Stimulated activated CD4-positive, alpha-beta T cell treated with anti-CD3 and anti-CD28 coated beads, Interleukin-4, amount 100 ng/mL, for 1 hour (primary cell): ENCODE data around the gene ALPI.
"Not testable (repeated sequence)": the region's sequence is repeated elsewhere in the genome, so short reads cannot be mapped to it uniquely, and the experiment has no call there.

Source experiments
- DNase-seq: peaks from one replicate; pipeline ENCODE4 v3.0.0-alpha.2; 2020

ALPI gene

DNA sequence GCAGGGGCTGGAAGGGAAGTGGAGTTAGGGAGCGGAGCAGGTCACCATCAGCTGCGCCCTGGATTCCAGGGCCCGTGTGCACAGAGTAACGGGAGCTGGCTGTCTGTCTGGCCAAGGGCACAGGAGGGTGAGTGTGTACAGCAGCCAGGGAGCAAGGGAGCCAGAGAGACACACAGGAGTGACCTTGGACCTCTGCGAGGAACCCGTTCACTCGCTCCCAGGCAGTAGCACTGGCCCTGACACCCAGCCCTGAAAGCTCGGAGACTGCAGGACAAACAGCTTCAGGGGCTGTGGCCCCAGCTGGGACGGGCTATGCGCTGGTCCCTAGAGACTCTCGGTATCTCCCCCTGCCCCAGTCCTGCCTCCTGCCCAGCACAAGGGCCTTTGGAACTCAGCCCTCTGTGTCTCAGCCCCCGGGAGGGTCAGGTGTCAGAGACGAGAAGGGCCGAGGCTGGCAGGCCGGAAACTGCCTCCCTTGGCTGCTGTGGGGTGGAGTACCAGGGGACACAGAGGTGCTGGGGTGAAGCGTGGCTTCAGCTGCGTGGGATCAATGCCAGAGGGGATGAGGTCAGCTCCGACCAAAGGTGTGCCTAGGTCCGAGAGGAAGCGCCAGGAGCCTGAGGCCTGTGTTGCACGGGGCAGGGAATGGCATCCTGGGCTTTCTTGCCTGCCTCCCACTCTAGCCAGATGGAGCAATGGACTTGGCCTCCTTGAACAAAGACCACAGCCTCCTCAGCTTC, 12.1 kb upstream of the ALPI start:
- not testable (repeated sequence) for DNase-seq

DNA sequence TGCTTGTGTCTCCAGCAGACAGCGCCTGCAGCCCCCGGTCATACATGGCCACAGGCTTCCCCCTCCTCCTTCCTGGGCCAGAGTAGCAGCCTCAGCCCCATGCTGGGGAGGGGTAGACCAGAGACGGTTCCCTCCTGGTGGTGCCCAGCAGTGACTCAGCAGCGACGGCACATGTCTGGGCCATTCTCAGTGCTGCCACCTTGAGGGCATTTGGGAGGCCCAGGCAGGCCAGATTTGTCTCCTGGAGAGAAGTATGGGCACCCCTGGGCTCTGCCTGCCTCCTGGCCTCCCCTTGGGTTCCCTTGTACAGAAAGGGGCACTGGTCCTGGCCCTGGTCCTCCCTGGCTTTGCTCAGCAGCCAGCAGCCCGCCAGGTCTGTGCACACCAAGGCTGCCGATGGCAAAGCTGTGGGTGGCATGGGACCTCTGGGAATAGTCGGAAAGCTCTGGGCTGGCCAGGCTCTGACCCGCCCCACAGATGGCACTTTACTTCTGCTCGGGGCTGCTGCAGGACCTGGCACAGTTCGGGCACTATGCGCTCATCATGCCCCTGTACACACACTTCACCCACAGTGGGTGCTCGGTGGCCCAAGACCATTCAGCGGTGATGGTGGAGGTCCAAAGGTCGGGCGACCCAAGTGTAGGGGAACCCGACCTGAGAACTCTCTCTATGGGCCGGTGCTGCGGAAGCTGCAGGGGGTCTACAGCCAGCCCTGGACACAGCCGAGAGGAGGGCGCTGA, 11.4 kb upstream of the ALPI start:
- peak; percentile 70 for DNase-seq

DNA sequence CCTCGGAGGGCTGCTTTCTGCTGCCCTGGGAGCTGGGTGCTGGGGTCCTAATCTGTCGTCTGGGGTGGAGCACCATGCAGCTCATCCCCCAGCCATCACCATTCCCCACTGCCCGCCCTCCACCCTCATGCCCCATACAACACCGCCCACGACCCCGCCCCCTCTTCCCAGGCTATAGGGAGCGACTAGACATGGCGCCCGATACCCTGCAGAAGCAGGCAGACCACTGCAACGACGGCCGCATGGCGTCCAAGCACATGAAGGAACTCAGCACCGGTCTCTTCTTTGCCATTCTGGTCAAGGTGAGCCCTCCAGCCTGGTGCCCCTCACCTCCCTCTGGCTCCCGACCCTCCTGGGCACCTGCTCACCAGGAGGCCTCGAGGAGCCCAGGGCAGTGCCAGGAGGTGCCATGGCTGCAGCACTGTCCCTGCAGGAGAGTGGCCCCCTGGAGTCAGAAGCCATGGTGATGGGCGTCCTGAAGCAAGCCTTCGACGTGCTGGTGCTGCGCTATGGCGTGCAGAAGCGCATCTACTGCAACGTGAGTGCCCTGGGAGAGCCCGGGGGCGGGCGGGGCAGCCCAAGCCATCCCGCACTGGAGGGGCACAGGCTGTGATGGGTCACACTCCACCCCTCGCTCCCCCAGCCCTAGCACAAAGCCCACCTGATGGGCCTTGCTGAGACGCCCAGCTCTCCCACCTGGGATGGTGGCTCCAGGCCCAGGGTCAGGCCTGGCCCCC, 10.6 kb upstream of the ALPI start:
- DNase-seq = not testable (repeated sequence)

DNA sequence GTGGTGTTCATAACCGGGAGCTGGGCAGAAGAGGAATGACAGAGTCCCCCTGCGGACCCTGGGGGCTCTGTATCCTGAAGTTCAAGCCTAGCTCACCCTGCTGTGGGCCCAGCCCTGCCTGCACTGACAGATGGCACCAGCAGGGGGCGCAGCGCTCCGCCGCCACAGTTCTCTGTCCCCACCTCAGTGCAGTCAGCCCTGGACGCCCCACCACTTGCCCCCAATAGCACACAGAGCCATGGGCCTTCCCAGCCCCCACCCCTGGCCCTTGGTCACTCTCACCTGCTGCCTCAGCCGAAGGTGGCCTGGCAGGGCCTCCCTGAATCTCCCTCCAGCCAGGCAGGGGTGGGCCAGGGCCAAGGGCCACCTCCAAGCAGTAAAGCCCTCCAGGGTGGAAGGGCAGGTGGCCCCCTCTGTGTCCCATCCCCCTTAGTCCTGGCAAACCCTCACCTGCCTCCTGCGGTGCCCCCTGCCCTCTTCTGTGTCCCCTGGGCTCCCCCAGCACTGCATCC, 9.6 kb upstream of the ALPI start:
- DNase-seq = not testable (repeated sequence)

DNA sequence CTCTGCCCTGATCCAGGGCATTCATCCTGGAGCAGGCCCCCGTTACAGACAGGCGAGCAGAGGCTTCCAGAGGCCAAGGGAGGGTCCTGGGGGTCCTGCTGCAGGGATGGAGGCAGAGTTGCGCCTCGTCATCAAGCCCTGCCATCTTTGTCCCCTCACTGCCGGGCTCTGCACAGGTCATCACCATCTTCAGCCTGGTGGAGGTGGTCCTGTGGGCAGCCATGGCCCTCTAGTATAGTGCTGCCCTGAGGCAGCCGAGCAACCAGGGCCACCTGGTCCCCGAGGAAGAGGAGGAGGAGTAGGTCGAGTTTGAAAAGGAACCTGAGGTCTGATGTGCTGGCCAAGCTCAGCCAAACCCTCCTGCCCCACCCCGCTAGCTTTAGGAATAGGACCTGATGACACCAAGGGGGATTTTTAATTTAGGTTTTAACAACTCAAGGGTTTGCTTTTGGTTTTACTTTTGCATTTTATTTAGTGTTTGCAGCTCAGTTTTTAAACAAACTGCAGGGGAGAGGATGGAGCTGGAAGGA, 8.8 kb upstream of the ALPI start:
- DNase-seq = no peak

DNA sequence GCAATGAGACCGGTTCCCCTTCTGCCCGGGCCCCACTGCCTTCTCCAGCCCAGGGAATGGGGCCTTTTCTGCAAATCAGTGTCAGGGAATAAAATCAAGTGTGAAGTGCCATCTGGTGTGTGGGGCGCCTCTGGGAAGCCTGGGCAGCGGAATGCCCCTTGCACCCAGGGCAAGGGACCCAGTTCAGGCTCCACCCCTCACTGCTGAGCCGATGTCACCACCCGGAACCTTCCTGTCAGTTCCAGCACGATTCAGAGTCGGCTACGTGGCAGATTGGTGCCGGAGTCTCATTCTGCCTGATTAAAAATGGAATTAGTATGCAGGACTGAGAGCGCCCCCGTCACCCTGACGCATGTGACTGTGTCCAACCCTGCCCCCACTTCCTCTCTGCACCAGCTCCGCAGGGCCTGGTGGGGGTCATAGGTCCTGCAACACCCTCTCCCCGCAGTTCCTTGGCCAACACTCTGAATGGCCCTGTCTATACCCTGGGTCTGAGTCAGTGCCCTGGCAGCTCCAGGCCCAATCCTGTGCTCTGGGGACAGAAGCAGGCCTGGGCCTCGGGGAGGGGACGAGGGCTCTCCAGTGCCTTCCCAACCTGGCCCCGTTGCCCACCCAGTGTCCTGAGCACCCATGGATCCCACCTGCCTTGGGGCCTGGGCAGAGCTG, 8.2 kb upstream of the ALPI start:
- DNase-seq = no peak

DNA sequence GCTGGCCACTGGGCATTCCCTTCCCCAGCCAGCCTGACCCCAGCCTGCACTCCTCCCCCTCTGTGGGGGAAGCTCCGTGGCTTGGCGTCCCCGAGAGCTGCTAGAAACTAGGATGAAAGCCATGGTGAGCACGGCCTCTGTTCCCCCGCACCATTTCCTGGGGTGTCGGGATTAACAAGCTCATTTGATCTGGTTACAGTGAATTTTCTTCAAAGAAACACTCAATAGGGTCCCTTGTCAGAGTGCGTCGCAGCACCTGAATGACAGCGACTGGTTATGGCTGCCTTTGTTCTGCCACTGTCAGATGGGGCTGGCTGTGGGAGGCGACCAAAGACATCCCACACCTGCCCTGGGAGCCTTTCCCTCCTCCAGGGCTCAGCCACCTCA, 7.7 kb upstream of the ALPI start:
- DNase-seq = no peak

DNA sequence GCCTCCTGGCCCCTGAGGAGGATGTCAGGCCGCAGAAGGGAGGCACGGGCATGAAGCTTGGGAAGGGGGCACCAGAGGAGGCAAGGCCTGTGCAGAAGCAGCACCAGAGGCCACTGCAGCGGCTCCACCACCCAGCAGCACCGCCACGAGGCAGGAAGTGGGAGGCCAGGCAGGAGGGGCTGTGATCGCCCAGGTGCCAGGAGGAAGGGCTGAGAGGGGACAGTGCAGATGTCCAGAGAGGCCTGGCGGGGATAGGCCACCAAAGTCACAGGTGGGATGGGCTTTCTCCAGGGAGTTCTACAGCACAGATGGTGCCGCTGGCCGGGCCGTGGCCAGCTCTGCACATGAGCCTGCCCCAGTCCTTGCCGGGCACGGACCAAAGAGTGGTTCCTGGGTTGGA, 6.0 kb upstream of the ALPI start:
- DNase-seq = no peak

DNA sequence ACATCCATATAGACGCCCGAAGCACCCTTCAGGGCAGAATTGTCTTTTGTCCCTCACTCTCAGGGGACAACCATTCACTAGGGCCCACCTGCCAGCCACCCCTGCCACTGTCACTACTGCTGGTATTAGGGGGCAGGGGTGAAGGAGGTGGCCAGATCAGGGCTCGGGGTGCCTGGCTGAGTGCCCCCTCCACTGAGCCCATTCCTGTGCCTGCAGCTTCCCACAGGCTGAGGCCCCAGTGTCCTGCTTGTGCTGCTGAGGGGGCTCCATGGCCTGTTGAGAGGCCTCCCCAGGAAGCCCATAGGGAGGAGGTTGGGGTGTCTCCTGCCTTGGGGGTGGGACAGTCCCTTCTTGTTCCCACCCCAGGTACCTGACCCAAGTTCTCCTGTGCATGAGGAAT, 4.3 kb upstream of the ALPI start:
- not testable (repeated sequence) for DNase-seq

DNA sequence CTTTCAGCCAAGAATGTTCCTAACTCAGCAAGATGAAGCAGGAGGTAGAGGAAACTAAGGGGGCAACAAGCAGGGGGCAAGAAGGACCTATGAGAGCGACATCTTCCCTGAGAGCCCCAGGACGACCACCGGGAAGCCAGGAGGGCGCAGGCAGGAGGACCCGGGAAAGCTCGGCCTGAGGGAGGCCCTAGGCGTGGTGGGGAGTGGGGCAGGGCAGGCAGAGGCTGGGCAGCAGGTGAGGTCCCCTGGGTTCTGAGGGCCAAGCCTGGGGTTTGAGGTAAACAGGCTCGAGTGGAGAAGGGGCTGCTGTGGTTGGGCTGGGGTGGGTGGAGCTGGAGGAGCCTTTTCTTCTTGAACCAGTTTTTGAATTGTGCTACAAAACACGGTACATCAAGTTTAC, 1.3 kb upstream of the ALPI start:
- no peak for DNase-seq

DNA sequence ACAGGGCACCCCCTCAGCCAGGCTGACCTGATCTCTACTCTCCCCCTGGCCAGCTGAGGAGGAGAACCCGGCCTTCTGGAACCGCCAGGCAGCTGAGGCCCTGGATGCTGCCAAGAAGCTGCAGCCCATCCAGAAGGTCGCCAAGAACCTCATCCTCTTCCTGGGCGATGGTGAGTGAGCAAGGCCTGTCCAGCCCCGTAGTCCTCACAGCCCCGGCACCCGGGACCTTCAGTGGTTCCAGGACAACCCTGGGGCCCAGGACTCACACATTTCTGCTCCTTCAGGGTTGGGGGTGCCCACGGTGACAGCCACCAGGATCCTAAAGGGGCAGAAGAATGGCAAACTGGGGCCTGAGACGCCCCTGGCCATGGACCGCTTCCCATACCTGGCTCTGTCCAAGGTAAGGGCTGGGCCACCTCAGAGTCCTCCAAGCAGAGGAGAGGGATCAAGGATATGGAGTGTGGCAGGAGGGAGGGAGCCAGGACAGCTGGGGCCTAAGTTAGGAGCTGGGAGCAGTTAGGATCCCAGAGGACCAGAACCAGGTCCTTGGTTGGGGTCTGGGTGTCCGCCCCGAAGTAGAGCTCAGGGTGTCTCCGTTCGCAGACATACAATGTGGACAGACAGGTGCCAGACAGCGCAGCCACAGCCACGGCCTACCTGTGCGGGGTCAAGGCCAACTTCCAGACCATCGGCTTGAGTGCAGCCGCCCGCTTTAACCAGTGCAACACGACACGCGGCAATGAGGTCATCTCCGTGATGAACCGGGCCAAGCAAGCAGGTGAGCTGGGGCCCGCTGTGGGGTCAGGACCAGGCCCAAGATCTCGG, 555 bp downstream of the ALPI start:
- no peak for DNase-seq

DNA sequence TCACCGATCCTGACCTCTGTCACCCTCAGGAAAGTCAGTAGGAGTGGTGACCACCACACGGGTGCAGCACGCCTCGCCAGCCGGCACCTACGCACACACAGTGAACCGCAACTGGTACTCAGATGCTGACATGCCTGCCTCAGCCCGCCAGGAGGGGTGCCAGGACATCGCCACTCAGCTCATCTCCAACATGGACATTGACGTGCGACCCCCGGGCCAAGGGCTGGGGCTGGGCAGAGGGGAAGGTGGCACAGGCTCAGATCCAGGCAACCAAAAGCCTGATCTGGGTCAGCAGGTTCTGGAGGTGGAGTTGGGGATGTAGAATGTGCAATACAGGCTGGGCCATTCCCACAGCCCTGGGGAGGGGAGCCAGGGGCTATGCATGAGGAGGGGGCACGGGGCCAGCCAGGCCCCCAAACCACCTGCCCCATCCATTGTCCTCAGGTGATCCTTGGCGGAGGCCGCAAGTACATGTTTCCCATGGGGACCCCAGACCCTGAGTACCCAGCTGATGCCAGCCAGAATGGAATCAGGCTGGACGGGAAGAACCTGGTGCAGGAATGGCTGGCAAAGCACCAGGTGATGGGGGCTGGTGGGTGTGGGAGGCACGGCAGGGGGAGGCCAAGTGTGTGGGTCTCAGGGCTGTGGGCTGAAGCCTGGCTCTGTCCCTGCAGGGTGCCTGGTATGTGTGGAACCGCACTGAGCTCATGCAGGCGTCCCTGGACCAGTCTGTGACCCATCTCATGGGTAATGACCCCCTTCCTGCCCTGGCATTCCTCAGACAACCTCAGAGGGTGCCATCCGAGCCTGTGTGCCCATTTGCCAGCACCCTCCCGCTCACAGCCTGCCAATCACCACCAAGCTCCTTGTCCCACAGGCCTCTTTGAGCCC, 1.4 kb downstream of the ALPI start:
- no peak for DNase-seq

DNA sequence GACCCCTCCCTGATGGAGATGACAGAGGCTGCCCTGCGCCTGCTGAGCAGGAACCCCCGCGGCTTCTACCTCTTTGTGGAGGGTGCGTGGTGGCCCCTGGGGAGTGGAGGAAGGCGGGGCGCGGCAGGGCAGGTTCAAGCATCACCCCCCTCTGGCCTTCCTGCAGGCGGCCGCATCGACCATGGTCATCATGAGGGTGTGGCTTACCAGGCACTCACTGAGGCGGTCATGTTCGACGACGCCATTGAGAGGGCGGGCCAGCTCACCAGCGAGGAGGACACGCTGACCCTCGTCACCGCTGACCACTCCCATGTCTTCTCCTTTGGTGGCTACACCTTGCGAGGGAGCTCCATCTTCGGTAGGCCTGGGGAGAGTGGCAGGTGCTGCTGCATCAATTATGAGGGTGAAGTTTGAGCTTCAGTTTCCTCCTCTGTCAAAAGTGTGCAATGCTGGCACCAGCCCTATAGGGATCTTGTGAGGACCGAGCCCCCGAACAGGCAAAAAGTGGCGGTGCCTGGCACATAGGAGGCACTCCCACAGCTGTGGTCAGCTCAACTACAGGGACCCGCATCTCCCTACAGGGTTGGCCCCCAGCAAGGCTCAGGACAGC, 2.2 kb downstream of the ALPI start:
- no peak for DNase-seq

DNA sequence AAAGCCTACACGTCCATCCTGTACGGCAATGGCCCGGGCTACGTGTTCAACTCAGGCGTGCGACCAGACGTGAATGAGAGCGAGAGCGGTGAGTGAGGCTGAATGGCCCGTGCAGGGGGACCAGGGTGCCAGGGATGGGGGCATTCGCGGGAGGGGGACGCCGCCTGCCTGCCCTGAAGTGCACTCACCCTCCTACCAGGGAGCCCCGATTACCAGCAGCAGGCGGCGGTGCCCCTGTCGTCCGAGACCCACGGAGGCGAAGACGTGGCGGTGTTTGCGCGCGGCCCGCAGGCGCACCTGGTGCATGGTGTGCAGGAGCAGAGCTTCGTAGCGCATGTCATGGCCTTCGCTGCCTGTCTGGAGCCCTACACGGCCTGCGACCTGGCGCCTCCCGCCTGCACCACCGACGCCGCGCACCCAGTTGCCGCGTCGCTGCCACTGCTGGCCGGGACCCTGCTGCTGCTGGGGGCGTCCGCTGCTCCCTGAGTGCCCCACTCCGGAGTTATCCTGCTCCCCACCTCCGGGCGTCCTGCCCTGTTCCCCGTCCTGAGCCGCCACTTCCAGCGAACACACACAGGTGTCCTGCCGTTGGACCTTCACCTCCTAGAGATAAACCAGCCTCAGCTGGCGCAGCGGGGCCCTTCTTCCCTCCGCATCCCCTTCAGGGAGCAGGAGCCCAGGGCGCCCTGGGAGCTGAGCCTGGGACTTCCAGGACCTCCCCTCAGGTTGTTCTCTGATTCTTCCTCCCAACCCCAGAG, 2.9 kb downstream of the ALPI start:
- DNase-seq = no peak

DNA sequence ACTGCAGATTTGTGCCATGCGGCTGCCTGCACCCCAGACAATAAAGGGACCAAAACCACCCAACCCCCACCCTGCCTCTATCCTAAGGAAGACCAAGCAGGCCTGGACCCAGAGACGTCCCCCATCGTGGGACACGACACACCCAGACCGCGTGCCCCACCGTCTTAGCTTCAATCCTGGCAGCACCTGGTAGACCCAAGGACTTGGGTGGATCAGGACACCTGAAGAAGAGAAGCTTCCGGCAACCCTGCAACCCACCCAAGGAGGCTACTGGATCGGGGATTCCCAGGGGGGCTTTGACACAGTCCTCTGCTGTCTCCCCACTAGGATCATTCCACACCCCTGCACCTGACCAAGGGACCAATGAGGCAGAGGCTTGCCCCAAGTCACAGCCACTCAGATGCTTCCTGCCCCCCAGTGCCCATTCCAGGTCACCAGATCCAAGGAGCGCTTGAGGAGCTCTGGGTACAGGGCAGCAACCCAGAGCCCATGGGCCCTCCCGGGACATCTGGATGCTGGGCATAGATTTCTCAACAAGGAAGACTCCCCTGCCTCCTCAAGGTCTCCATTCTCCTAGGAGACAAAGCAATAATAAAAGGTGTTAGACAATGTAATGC, 3.6 kb downstream of the ALPI start:
- no peak for DNase-seq

DNA sequence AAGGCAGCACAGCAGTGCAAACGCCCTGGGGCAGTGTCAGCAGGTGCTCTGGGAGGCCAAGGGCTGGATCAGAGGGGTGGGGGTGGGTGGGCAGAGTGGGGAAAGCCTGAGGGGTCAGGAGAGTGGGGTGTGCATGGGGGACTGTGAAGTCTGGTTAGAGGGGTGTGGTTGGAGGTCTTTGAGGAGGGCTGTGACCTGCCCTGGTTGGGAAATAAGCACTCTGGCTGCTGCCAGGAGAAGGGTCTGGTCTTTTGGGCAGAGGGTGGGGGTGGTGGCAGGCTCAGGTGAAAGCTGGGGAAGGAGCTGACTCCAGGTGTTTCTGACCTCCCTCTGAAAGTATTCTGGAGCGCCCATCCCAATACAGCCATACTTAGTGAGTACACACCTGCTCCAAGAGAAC, 4.2 kb downstream of the ALPI start:
- DNase-seq = no peak

DNA sequence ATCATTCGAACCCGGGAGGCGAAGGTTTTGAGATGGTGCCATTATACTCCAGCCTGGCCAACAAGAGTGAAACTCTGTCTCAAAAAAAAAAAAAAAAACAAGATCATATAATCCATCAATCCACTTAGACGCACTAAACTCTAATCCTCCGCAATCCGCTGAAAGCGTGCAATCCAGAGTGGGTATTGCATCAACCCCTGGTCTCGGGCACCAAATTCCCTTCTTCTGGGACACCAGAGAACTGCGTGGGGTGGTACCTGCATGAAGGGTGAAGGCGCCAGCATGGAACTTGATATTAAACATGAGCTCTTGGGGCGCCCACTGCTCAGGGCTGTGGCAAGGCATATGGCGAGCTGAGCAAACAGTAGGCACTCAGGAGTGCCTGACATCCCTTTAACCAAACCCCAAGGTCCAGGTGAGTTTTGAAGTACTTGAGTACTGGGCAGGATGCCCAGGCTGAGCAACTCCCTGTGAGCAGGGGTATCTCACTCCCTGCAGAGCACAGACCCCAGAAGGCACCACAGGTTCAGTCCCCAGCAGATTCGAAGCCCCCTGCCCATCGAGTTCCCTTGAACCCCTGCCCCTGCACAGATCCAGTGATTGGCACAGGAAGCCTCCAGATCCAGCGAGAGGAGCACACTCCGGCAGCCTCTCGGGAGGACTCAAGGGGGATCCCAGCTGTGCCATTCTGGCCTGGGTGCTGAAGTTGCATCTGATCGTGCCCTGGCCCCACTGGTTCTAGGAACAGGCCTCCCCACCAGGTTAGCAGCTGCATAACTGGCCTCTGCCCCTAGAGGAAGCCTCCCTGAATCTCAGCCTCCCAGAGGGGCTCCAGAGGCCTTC, 8.0 kb downstream of the ALPI start:
- DNase-seq = no peak

DNA sequence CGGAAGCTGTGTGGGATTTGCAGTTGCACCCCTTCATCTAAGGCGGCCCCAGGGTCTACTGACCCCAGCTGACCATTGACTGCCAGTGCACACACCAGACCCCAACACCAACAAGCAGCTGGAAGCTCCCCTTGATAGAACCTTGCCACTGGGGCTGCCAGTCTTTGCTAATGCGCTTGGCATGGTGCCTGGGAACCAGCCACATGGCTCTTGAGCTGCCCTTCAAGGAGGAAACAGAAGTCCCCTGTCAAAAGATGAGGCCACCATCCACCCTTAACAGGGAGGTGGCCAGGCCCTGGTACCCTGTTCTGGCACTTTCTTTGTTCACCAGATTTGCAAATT, 8.6 kb downstream of the ALPI start:
- DNase-seq = no peak
